Kidney (tissue), 22 donors: ENCODE results near the gene OTOP1. TPM values are rescaled to one million over a fixed set of nuclear protein-coding genes. Genes with fewer than 3 reads are reported as not detected.

Experiments used
- DNase-seq, 5 donors: peaks; one replicate each; pipeline ENCODE4 v3.0.0-alpha.2; 2013 to 2020
- FAIRE-seq: peaks from 2 replicates; lab custom pipeline; 2012; peaks lifted over from hg19 to GRCh38; lab: Jason Lieb, UNC
- H3K27ac ChIP-seq, 2 donors: one replicate each; pipeline ENCODE4 v1.7.0; 2013; ENCODE audit warnings: low read depth in 2 of 2, low read length in 2 of 2, inconsistent platforms in 1 of 2
- H3K27me3 ChIP-seq: one replicate; pipeline ENCODE4 v1.7.1; 2013; ENCODE audit warnings: low read length, inconsistent platforms; ENCODE audit not compliant: control insufficient read depth, insufficient read depth
- H3K36me3 ChIP-seq, 3 donors: one replicate each; pipeline versions ENCODE4 v1.7.0 to v1.7.1; 2013; ENCODE audit warnings: low read length in 3 of 3, control low read depth in 1 of 3, inconsistent platforms in 1 of 3; ENCODE audit not compliant: insufficient read depth in 3 of 3, control insufficient read depth in 2 of 3
- H3K4me1 ChIP-seq, 3 donors: one replicate each; pipeline versions ENCODE4 v1.7.0 to v1.7.1; 2013; ENCODE audit warnings: low read length in 3 of 3, inconsistent platforms in 1 of 3, low read depth in 1 of 3; ENCODE audit not compliant: control insufficient read depth in 2 of 3, insufficient read depth in 2 of 3
- H3K4me3 ChIP-seq, 3 donors: one replicate each; pipeline versions ENCODE4 v1.7.0 to v1.8.1; 2013; ENCODE audit warnings: low read length in 3 of 3, control low read depth in 1 of 3, inconsistent platforms in 1 of 3
- H3K9ac ChIP-seq, 3 donors: one replicate each; pipeline versions ENCODE4 v1.7.0 to v1.7.1; 2013; ENCODE audit warnings: low read length in 3 of 3, control low read depth in 1 of 3, inconsistent platforms in 1 of 3
- H3K9me3 ChIP-seq, 3 donors: one replicate each; pipeline versions ENCODE4 v1.7.0 to v1.7.1; 2013; ENCODE audit warnings: low read length in 3 of 3, control low read depth in 1 of 3, inconsistent platforms in 1 of 3; ENCODE audit not compliant: control insufficient read depth in 2 of 3, insufficient read depth in 1 of 3
- intact Hi-C: fragments of 100-400 bp; cut with DNase I; formaldehyde crosslinking; loops from one replicate; pipeline ENCODE4 v1.11.1; 2022
- long read RNA-seq, 10 donors: library from polyadenylated mRNA in 1 of 10; unstranded in 1 of 10; transcript quantifications; one replicate each; pipeline ENCODE4 v2.0.0 and lab custom pipeline, GENCODE V29; 2021 to 2026
- polyA plus RNA-seq: library from polyadenylated mRNA; stranded (reverse); fragments of 350-450 nt; fragmentation: Illumina TruSeq; extraction: RNeasy Lipid Tissue Mini Kit (QIAGEN cat#74804); gene quantifications from one replicate; pipeline ENCODE4 v1.2.3, GENCODE V29; 2014; ENCODE audit warnings: low read depth, low replicate concordance; ENCODE audit not compliant: insufficient read depth
- total RNA-seq: library from RNA; stranded (reverse); fragmentation: NEBNext Ultra II Directional; extraction: Animal tissue kit (Norgen Biotek cat#: 25700); gene quantifications from one replicate; pipeline ENCODE4 v1.2.1, GENCODE V29; 2021
- TF ChIP-seq, protein P1 (sequence below): IDR thresholded peaks from 3 replicates; pipeline ENCODE4 v1.5.1; 2012; ENCODE audit warnings: mild to moderate bottlenecking, moderate library complexity, borderline replicate concordance; ENCODE audit not compliant: insufficient read depth; ENCODE audit errors: extremely low read depth
- donor health status: control.
- donor health status: control.
- donor health status: control.
- donor health status: control.
- donor health status: control.
- donor health status: DM: yes; HTN: yes; CAD: no.
- donor health status: Normal renal cell carcinoma (clear cell type).

Gene OTOP1, protein sequence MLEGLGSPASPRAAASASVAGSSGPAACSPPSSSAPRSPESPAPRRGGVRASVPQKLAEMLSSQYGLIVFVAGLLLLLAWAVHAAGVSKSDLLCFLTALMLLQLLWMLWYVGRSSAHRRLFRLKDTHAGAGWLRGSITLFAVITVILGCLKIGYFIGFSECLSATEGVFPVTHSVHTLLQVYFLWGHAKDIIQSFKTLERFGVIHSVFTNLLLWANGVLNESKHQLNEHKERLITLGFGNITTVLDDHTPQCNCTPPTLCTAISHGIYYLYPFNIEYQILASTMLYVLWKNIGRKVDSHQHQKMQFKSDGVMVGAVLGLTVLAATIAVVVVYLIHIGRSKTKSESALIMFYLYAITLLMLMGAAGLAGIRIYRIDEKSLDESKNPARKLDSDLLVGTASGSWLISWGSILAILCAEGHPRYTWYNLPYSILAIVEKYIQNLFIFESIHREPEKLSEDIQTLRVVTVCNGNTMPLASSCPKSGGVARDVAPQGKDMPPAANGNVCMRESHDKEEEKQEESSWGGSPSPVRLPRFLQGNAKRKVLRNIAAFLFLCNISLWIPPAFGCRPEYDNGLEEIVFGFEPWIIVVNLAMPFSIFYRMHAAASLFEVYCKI
- not detected for total RNA-seq
- polyA plus RNA-seq, result not detected
- long read RNA-seq, donor 1, result 0 reads
- long read RNA-seq, donor 2, result 0 reads
- long read RNA-seq, donor 3, result 0 reads
- long read RNA-seq, donor 4, result 0 reads
- long read RNA-seq, donor 5, result 0 reads
- long read RNA-seq, donor 6, result 0 reads
- long read RNA-seq, donor 7, result 0 reads
- long read RNA-seq, donor 8, result 0 reads
- long read RNA-seq, donor 9, result 0 reads
- long read RNA-seq, donor 10, result 0 reads

DNA sequence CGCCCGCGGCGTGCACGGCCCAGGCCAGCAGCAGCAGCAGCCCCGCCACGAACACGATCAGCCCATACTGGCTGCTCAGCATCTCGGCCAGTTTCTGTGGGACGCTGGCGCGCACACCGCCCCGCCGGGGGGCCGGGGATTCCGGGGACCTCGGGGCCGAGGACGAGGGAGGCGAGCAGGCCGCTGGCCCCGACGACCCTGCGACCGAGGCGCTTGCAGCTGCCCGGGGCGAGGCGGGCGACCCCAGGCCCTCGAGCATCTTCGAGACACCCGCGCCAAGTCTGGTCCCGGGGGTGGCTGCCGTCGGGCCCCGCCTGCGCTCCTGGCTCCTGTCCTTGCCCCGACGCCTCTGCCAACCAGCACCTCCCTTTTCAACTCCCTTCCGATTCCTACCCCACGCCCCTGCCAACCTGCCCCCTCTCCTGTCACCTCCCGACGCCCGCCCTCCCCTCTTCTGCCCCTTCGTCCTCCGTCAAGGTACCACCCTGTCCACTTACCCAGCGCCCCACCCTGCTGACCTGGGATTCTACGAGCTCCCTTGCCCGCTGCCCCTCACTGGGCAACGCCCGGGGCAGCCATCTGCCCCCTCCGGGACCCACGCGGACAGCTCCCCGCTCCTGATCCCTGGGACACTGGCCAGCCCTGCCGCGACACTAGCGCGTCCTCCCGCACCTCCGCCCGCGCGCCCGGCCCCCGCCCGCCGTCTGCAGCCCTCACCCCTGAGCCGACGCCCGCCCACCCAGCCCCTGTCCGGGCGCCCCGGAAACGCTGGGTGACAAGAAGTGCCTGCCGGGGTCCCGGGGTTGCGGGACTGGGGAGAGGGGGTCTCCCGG lies at the start of gene OTOP1:
Gene OTOP1 (minus strand): TSS at position 324 of the 833 bp plus-strand sequence. CDS start 65 bp downstream, at position 259.
- Histone ChIP-seq H3K9ac (no peak within 1 kb of the TSS), H3K9me3 (no peaks in the 10 kb centered on the region), H3K36me3 (no peaks in the 10 kb centered on the region), H3K4me3 (no peak within 1 kb of the TSS), H3K4me1 (no peaks in the 10 kb centered on the region), H3K27ac (no peak within 1 kb of the TSS), H3K27me3 (peaks cover 17% of the 10 kb centered on the region)
- intact Hi-C loops, result no loop called here
- FAIRE-seq (no peak), DNase-seq (peak in 1 of 5 donors; percentile 76)
- TF ChIP-seq, protein P1, sequence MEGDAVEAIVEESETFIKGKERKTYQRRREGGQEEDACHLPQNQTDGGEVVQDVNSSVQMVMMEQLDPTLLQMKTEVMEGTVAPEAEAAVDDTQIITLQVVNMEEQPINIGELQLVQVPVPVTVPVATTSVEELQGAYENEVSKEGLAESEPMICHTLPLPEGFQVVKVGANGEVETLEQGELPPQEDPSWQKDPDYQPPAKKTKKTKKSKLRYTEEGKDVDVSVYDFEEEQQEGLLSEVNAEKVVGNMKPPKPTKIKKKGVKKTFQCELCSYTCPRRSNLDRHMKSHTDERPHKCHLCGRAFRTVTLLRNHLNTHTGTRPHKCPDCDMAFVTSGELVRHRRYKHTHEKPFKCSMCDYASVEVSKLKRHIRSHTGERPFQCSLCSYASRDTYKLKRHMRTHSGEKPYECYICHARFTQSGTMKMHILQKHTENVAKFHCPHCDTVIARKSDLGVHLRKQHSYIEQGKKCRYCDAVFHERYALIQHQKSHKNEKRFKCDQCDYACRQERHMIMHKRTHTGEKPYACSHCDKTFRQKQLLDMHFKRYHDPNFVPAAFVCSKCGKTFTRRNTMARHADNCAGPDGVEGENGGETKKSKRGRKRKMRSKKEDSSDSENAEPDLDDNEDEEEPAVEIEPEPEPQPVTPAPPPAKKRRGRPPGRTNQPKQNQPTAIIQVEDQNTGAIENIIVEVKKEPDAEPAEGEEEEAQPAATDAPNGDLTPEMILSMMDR, result no peak

DNA sequence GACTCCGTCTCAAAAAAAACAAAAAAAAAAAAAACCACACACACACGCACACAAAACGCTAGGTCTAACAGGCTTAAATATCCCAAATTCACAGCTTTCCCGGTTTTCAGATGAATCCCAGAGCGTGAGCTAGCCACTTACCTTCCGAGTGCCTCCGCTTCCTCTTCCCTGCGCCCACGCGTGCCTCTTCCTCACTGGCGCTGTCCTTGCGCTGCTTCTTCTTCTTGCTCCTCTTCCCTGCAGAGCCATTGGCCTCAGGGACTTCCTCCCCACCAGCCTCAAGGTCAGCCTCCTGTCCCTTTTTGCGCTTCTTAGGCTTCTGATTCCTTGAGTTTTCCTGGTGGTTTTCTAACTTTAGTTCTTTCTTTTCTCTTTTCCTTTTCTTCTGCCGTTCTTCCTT lies 47.5 kb upstream of the OTOP1 start:
- H3K27ac ChIP-seq, result no peak overlapping the region
- H3K27me3 ChIP-seq, result no peaks in the 10 kb centered on the region
- no peaks in the 10 kb centered on the region for H3K9me3 ChIP-seq
- H3K4me3 ChIP-seq, result no peak overlapping the region
- TF ChIP-seq, protein P1, result no peak
- H3K9ac ChIP-seq, result no peak overlapping the region
- no peak for FAIRE-seq
- DNase-seq, result no peak
- H3K4me1 ChIP-seq, result no peaks in the 10 kb centered on the region
- intact Hi-C loops, result no loop called here
- H3K36me3 ChIP-seq, result peaks cover 2 to 24% (median 2%) of the 10 kb centered on the region in 3 donors

DNA sequence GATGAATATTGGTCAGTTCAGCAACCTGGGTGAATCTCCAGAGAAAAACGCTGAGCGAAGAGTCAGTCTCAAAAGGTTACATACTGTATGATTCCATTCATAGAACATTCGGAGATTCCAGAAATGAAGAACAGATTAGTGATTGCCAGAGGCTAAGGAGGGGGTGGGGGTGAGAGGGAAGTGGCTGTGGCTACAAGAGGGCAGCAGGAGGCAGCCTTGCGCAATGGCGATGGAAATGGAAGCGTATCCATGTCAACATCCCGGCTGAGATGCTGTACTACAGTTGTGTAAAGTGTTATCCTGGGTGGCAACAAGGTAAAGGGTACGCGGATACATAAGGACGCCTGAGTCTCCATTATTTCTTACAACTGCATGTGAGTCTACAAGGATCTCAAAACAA lies 45.2 kb upstream of the OTOP1 start:
- Histone ChIP-seq H3K36me3 (peaks cover 2 to 7% (median 2%) of the 10 kb centered on the region in 3 donors), H3K27ac (no peak overlapping the region), H3K9ac (no peak overlapping the region), H3K27me3 (no peaks in the 10 kb centered on the region), H3K4me3 (no peak overlapping the region), H3K9me3 (no peaks in the 10 kb centered on the region), H3K4me1 (no peaks in the 10 kb centered on the region)
- DNase-seq (no peak), FAIRE-seq (no peak)
- intact Hi-C loops, result no loop called here
- TF ChIP-seq, protein P1, result no peak
